Measurements from ENCODE around the gene BAIAP2. TPM values are rescaled to one million over a fixed set of nuclear protein-coding genes. Genes with fewer than 3 reads are reported as not detected.

Gene BAIAP2
- total RNA-seq, 2 experiments from 2014 or later: 7.4 to 7.5 TPM

DNA sequence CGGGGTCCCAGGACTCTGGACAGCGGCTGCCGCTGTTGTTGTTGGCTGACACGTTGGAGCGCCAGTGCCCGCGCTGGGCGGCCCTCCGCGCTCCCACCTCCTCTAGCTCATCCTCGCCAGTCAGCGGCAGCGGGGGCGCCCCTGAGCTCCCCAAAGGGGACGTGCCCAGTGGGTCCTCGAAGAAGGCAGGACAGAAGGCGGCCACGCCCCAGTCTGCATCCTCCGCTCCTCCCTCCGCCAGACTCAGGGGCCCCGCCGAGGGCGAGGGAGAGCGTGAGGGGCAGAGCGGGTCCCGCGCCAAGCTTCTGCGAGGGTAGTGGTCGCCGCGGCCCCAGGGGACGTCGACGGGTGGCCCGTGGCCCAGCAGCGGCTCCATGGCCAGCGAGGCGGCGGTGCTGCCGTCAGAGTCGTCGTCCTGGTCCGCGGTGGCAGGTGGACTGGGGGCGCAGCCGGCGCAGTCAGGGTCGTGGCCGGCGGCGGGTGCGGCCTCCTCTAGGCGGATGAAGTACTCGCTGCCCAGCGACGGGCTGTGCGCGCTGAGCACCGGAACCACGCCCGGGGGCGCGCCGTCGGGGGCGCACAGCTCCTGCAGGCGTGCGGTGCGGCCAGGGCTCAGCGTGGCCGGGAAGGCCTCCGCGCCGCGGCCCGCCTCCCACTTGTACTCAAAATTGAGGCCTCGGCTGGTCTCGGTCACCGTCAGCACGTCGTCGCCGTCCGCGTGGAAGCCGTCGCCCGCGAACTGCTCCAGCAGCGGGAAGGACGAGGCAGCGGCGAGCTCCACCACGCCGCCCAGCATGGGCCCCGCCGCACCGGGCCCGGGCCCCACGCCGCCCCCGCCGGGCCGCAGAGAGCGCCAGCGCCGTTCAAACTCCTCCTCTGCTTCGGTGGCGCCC lies 87.1 kb downstream of the BAIAP2 start:
- Mint-ChIP-seq H3K36me3 (no peaks in the 10 kb centered on the region), H3K4me3 (no peak overlapping the region), H3K4me1 (no peaks in the 10 kb centered on the region), H3K27ac (no peak overlapping the region), H3K27me3 (no peaks in the 10 kb centered on the region), H3K9me3 (no peaks in the 10 kb centered on the region)
- POLR2A ChIA-PET: no interaction called here
- DNase-seq (no peak), ATAC-seq (ENCODE audit: low read depth) (no peak)

DNA sequence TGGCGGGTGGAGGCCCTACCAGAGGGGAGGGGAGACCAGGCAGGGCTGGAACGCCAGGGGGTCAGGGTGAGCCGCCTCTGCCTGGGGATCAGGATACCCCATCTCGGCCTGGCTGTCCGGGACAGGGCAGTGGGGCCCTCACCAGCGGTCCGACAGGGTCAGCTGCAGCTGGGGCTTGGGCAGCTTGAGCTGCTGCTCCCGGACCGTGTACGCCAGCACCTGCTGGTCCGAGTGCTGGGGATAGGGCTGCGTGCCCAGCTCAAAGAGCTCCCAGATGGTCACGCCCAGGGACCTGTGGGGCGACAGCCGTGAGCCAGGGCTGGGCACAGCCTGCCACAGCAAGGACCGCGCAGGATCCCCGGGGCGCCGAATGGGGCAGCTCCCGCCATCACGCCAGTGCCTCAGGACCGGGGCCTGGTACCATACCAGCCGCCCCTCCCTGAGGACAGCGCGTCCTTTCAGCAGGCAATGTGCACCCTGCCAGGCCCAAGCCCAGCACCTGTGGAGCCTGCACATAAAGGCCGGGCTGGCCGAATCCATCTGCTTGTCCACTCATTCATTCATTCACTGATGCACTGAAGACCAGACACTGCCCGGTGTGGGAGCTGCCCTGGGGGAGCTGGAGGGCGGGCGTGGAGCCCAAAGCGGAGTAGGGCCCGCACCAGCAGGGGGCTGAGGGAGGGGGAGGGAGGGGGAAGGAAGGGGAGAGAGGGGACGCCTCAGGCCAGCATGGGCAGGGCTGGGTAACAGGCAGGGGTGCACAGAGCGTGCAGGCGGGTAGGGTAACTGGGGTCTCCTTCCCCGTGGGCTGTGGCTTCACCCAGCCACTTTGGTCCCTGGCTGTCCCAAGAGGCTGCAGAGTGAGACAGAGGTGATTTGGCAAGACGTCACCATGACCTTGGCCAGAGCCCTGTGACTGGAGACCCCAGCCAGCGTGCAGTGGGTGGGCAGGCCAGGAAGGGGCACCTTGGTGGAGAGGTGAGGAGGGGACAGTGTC lies 88.4 kb downstream of the BAIAP2 start:
- Mint-ChIP-seq H3K9me3 (no peaks in the 10 kb centered on the region), H3K27ac (no peak overlapping the region), H3K27me3 (no peaks in the 10 kb centered on the region), H3K4me3 (no peak overlapping the region), H3K36me3 (no peaks in the 10 kb centered on the region), H3K4me1 (no peaks in the 10 kb centered on the region)
- DNase-seq: no peak
- POLR2A ChIA-PET: no interaction called here
- ATAC-seq (ENCODE audit: low read depth): no peak

DNA sequence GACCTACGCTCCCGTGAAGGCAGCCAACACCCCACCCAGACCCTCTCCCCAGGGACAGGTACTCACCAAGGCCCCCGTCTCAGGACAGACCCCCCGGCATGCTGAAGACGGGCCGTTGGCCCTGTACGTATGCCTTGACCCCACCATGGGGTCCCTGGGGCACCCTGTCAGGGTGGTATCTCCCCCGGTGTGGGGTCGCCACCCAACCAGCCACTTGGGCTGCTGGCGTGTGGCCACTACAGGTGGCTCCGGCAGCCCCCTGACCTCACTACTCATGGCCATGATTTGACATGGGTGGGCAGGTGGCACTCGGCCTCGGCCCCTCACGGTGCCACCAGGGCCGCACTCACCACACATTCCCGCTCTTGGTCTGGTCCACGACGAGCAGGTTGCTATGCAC lies 89.4 kb downstream of the BAIAP2 start:
- H3K36me3 Mint-ChIP-seq: no peaks in the 10 kb centered on the region
- DNase-seq: no peak
- H3K9me3 Mint-ChIP-seq: no peaks in the 10 kb centered on the region
- ATAC-seq (ENCODE audit: low read depth): no peak
- no peaks in the 10 kb centered on the region for H3K4me1 Mint-ChIP-seq
- no peak overlapping the region for H3K4me3 Mint-ChIP-seq
- no peaks in the 10 kb centered on the region for H3K27me3 Mint-ChIP-seq
- POLR2A ChIA-PET: interaction anchor here (0.8 kb wide), 1 partner anchor 115 kb away, joined by 3 read pairs; the partner anchor contains the start of genes NDUFAF8 and TEPSIN
- no peak overlapping the region for H3K27ac Mint-ChIP-seq

DNA sequence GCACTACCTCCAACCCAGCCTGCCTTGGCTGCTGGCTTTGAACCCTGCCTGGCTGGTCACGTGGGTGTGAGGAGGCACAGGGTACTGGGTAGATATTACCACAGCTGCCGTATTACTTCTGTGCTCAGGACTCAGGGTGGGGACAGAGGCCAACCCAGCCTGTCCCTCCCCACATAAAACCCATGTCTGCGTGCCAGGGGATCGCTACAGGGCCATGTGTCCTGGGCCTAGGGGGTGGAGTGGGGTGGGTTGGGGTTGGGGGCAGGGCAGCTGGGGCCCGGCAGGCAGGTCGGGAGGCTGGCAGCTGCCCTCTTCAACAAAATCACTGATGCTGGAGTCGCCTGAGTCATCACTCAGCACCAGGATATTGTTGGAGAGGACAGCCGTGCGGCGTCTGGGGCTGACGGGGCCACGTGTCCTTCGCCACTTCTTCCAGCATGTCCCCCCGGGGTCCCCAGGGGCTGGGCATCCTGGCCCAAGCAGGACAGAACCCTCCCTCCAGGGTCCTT lies 90.7 kb downstream of the BAIAP2 start:
- no peak for DNase-seq
- no peak for ATAC-seq (ENCODE audit: low read depth)
- Mint-ChIP-seq H3K27ac (no peak overlapping the region), H3K36me3 (no peaks in the 10 kb centered on the region), H3K4me3 (no peak overlapping the region), H3K9me3 (no peaks in the 10 kb centered on the region), H3K27me3 (no peaks in the 10 kb centered on the region), H3K4me1 (no peaks in the 10 kb centered on the region)
- POLR2A ChIA-PET: no interaction called here

DNA sequence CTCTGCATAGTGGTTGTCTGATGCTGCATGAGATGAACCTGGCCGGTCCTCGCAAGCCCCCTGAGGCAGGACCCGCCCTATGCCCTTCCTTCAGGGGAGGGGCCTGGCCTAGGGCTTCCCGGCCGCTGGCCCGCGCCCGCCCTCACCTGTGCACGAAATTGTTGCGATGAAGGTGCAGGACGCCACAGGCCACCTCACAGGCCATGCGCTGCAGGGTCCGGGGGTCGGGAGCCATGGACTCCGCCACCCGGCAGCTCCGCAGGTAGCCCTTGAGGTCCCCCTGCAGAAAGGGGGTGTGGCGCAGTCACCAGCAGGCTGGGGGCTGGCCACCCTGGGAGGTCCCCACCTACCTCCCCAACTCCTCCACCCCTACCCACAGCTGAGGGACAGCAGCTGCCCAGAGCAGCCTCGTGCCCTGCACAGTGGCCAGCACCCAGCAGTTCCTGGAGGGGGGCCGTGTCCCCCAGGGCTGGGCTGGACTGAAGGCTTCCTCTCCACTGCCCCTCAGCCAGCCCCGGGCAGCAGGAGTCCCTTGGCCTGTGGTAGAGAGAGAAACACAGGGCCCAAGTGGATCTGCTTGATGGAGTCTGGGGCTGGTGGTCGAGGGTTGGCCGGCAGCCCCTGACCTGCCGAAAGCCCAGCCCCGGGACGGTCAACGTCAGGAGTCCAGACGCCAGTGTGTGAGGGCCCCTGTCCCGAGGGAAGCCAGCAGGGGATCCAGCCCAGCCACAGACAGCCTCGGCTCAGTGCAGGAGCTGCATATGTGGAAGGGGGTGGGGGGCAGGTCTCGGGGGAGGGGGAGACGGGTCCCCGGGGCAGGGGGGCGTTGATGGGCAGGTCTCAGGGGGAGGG lies 91.6 kb downstream of the BAIAP2 start:
- Mint-ChIP-seq H3K9me3 (no peaks in the 10 kb centered on the region), H3K27me3 (no peaks in the 10 kb centered on the region), H3K4me3 (no peak overlapping the region), H3K36me3 (no peaks in the 10 kb centered on the region), H3K4me1 (no peaks in the 10 kb centered on the region), H3K27ac (no peak overlapping the region)
- DNase-seq (no peak), ATAC-seq (ENCODE audit: low read depth) (no peak)
- POLR2A ChIA-PET: no interaction called here

DNA sequence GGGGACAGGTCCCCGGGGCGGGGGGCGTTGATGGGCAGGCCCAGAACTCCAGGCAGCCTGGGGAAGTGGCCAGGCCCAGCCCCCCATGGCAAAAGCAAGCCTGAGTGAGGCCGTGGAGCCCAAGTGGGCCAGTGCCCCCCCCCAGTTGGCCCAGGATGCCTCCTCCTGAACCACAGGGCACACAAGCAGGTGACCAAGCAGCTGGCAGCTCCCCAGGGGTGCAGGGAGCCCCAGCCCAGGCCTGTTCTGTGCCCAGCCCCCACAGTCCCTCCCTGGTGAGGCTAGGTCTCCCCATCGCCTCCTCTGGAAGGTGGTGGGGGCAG lies 92.1 kb downstream of the BAIAP2 start:
- POLR2A ChIA-PET: no interaction called here
- Mint-ChIP-seq H3K36me3 (no peaks in the 10 kb centered on the region), H3K9me3 (no peaks in the 10 kb centered on the region), H3K4me3 (no peak overlapping the region), H3K27me3 (no peaks in the 10 kb centered on the region), H3K27ac (no peak overlapping the region), H3K4me1 (no peaks in the 10 kb centered on the region)
- ATAC-seq (ENCODE audit: low read depth) (no peak), DNase-seq (no peak)

DNA sequence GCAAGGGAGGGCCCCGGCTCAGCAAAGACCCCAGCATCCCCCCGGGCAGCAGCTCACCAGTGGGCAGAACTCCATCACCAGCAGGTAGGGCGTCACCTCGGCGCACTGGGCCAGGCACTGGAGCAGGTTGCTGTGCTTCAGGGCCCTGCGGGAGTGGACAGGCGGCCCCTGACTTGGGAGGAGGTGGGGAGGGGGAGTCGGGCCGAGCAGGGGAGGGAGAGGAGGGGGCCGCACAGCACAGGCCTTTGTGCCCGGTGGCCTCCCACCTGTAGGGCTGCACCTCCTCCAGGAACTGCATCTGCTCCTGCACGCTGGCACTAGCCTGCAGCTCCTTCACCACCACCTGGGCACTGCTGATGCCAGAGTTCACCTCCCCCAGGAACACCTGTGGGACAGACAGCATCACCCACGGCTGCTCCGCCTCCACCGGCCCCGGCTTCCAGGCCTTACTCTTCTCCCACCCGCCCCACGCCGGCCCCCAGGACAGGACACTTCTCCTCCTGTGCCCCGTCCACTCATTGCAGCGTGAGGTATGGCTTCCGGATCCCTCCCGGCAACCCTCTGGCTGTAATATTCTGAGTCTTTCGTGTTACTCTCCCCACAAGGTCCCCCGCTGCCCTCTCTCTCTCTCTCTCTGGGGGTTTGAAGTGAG lies 92.7 kb downstream of the BAIAP2 start:
- ATAC-seq (ENCODE audit: low read depth) (no peak), DNase-seq (no peak)
- Mint-ChIP-seq H3K36me3 (no peaks in the 10 kb centered on the region), H3K4me1 (no peaks in the 10 kb centered on the region), H3K4me3 (no peak overlapping the region), H3K27me3 (no peaks in the 10 kb centered on the region), H3K27ac (no peak overlapping the region), H3K9me3 (no peaks in the 10 kb centered on the region)
- POLR2A ChIA-PET: no interaction called here

DNA sequence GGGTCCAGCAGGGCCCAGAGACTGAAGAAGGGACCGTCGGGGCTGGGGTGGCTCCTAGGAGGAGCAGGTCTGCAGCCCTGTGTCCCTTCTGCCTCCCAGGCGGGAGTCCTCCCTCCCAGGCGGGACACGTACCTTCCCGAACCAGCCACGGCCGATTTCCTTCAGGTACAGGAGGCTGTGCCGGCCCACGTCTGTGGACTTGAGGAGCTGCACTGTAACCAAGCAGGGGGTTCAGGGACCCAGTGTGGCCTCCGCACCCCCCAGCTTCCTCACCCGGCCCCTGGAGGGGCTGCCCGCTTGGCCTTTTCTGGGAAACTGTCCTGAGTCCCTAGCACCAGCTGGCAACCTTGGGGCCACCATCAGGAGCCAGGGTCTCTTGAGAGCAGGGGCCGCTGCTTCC lies 93.4 kb downstream of the BAIAP2 start:
- H3K9me3 Mint-ChIP-seq: no peaks in the 10 kb centered on the region
- H3K36me3 Mint-ChIP-seq: no peaks in the 10 kb centered on the region
- no peak for DNase-seq
- no peaks in the 10 kb centered on the region for H3K4me1 Mint-ChIP-seq
- no peaks in the 10 kb centered on the region for H3K27me3 Mint-ChIP-seq
- ATAC-seq (ENCODE audit: low read depth): no peak
- POLR2A ChIA-PET: no interaction called here
- no peak overlapping the region for H3K27ac Mint-ChIP-seq
- no peak overlapping the region for H3K4me3 Mint-ChIP-seq

DNA sequence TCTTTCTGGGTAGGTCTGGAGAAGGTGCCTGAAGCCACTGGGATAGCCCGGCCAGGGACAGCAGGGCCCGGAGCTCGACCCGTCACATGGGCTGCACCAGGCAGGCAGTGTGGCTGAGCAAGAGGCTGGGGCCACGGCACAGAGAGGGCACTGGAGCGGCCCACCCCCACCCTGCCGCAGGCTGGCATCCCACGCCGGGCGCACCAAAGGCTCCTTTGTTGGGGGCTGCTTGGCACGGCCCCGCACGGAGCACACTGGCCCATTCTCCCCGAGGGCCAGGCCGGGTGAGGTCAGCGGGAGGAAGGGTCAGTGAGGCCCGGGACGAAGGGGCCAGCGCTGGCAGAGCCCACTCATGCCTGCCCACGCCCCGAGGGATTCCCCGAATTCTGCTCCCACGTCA lies 93.8 kb downstream of the BAIAP2 start:
- ATAC-seq (ENCODE audit: low read depth): no peak
- Mint-ChIP-seq H3K4me1 (no peaks in the 10 kb centered on the region), H3K27ac (no peak overlapping the region), H3K4me3 (no peak overlapping the region), H3K9me3 (no peaks in the 10 kb centered on the region), H3K27me3 (no peaks in the 10 kb centered on the region), H3K36me3 (no peaks in the 10 kb centered on the region)
- POLR2A ChIA-PET: no interaction called here
- DNase-seq: no peak

DNA sequence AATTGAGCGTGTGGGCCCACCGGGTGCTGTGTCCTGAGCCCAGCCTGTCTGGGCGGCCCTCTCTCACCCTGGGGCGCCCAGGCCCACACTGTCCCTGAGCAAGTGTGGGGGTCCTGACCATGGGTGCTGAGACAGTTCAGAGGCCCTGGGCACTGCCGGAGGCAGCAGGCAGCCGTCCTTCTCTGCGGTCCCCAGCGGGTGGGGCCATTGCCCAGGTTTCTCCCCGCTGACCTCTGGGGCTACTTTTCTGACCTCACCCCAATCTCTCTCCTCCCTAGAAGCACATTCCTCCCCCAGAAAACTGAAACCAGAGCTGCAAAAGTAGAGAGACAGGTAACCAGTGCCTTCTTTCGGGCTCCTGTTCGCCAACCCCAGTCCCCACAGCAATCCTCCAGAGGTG lies 94.3 kb downstream of the BAIAP2 start:
- H3K4me3 Mint-ChIP-seq: no peak overlapping the region
- POLR2A ChIA-PET: no interaction called here
- H3K27ac Mint-ChIP-seq: no peak overlapping the region
- no peaks in the 10 kb centered on the region for H3K27me3 Mint-ChIP-seq
- H3K9me3 Mint-ChIP-seq: no peaks in the 10 kb centered on the region
- H3K4me1 Mint-ChIP-seq: no peaks in the 10 kb centered on the region
- DNase-seq (no peak), ATAC-seq (ENCODE audit: low read depth) (no peak)
- H3K36me3 Mint-ChIP-seq: no peaks in the 10 kb centered on the region

DNA sequence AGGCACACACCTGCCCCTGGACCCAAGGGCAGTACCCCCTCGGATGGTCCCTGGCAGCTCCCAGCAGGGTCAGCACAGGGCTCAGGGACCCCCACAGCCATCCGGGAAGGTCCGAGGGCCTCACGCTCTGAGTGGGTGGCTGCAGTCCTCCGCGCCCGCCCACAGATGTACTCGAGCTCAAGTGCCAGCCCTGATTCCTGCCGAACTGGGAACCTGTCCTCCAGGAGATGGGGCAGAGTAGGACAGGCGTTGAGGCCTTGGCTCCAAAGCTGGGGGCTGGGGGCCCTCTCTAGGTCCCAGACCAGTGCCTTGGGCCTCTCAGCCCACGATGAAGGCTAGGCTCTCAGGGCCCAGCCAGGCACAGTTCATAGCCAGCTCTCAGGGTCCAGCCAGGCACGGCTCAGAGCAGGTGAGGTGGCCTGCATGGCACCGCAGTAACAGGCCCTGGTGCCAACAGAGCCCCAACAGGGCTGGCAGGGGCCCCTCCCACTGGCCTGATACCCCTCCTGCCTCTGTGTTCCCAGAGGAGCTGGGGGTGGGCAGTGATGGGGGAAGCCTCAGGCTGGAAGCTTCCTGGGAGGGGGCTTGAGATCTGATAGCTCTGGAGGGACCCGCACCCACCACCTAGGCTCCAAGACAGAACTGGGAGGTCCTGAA lies 94.9 kb downstream of the BAIAP2 start:
- POLR2A ChIA-PET: no interaction called here
- ATAC-seq (ENCODE audit: low read depth) (no peak), DNase-seq (no peak)
- Mint-ChIP-seq H3K9me3 (no peaks in the 10 kb centered on the region), H3K4me3 (no peak overlapping the region), H3K36me3 (no peaks in the 10 kb centered on the region), H3K27ac (no peak overlapping the region), H3K4me1 (no peaks in the 10 kb centered on the region), H3K27me3 (no peaks in the 10 kb centered on the region)
